Stimulated activated memory B cell treated with anti-CD40 and anti-IgM and Interleukin-4, amounts not matched to agents 10 μg/mL and 1 μg/mL and 100 μg/mL, for 72 hours (primary cell): Measurements from ENCODE around the gene FZR1.
"Not testable (repeated sequence)": the region's sequence is repeated elsewhere in the genome, so short reads cannot be mapped to it uniquely, and the experiment has no call there.

Experiments
- ATAC-seq: fragments of 150-1000 bp; cut with Tn5 transposase; 2 replicates; pipeline ENCODE4 v1.10.0; 2021
- H3K27ac Mint-ChIP-seq: one replicate; pipeline ENCODE4 v1.8.0; 2022; ENCODE audit warnings: mild to moderate bottlenecking, mixed read lengths
- H3K27me3 Mint-ChIP-seq: one replicate; pipeline ENCODE4 v1.8.0; 2022; ENCODE audit warnings: mixed read lengths
- H3K36me3 Mint-ChIP-seq: one replicate; pipeline ENCODE4 v1.8.0; 2022; ENCODE audit warnings: mixed read lengths
- H3K4me1 Mint-ChIP-seq: one replicate; pipeline ENCODE4 v1.8.0; 2022; ENCODE audit warnings: mixed read lengths
- H3K4me3 Mint-ChIP-seq: one replicate; pipeline ENCODE4 v1.8.0; 2022; ENCODE audit warnings: mild to moderate bottlenecking, moderate library complexity, mixed read lengths
- H3K9me3 Mint-ChIP-seq: one replicate; pipeline ENCODE4 v1.8.0; 2022; ENCODE audit warnings: mixed read lengths

Gene FZR1

DNA sequence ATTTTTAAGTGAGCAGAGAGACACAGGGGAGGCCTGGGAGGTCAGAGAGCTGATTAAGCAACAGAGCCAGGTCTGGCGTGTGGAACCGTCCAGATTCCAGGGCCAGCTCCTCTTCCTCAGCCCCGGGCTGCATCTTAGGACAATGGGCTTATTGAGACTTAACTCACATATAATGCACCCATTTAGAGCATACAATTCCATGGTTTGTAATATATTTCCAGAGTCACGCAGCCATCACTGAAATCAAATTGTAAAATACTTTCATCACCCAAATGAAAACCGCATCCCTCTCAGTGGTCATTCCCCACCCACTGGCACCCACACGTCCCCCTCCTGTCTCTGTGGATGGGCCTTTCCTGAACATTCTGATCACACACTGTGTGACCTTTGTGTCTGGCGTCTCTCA lies 64.5 kb downstream of the FZR1 start:
- no peak overlapping the region for H3K4me3 Mint-ChIP-seq
- no peaks in the 10 kb centered on the region for H3K9me3 Mint-ChIP-seq
- ATAC-seq = no peak
- no peaks in the 10 kb centered on the region for H3K27me3 Mint-ChIP-seq
- no peak overlapping the region for H3K27ac Mint-ChIP-seq
- H3K36me3 Mint-ChIP-seq = peaks cover 9% of the 10 kb centered on the region
- H3K4me1 Mint-ChIP-seq = peaks cover 30% of the 10 kb centered on the region

DNA sequence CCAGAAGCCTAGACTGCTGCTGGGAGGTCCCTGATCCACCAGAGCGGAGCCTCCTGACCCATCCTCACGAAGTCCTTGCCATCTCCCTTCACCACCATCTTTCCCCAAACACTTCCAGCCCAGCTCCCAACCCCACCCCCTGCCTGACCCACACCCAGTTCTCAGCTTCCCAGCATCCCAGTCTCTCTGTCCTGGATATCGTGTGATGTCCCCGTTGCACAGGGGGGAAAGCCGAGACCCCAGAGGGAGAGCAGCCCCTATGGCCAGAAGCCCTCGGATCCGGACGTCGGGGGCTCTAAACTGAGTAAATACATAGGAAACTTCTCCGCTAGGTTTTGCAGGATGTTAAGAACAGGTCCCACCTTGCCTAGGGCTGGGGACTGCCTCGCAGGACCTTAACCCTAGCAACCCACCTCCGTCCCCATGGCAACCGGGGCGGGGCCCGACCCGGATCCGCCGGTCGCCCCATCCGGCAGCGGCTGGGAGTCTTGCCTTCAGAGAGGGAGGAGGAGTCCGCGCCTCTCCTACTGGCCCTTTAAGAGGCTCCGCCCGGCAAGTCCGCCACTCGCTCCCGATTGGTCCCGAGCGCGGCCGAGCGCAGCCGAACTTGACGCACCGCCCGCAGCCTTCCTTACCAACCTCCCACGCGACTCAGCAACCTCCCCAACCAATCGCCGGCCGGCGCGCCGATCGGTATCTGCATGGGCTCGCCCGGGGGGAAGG lies 66.2 kb downstream of the FZR1 start:
- Mint-ChIP-seq H3K27ac (peak overlapping the region; percentile 38), H3K36me3 (peaks cover 21% of the 10 kb centered on the region), H3K4me3 (peak overlapping the region; percentile 77), H3K4me1 (peaks cover 30% of the 10 kb centered on the region), H3K27me3 (no peaks in the 10 kb centered on the region), H3K9me3 (no peaks in the 10 kb centered on the region)
- ATAC-seq = peak; percentile 98

DNA sequence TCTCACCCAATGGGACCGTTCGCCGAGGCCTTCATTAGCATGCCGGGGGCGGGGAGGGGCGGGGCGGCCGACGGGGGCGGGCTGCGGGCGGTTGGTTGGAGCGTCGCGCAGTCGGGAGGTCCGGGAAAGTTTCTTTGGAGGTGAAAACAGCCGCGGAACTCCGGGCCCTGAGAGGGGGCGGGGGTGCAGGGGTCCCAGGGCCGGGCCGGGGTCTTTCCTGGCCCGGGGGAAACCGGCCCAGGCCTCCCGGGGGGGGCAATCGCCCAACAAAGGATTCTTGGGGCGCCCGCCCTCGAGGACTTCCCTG lies 66.7 kb downstream of the FZR1 start, which contains the start of gene HMG20B:
Gene HMG20B (plus strand): TSS at position 90 of the 307 bp plus-strand sequence. CDS start 366 bp downstream, outside the sequence.
- peak within 1 kb of the TSS; percentile 60 for H3K27ac Mint-ChIP-seq
- H3K9me3 Mint-ChIP-seq = no peaks in the 10 kb centered on the region
- no peaks in the 10 kb centered on the region for H3K27me3 Mint-ChIP-seq
- no peak for ATAC-seq
- H3K36me3 Mint-ChIP-seq = peaks cover 21% of the 10 kb centered on the region
- H3K4me3 Mint-ChIP-seq = peak within 1 kb of the TSS; percentile 77
- peaks cover 30% of the 10 kb centered on the region for H3K4me1 Mint-ChIP-seq

DNA sequence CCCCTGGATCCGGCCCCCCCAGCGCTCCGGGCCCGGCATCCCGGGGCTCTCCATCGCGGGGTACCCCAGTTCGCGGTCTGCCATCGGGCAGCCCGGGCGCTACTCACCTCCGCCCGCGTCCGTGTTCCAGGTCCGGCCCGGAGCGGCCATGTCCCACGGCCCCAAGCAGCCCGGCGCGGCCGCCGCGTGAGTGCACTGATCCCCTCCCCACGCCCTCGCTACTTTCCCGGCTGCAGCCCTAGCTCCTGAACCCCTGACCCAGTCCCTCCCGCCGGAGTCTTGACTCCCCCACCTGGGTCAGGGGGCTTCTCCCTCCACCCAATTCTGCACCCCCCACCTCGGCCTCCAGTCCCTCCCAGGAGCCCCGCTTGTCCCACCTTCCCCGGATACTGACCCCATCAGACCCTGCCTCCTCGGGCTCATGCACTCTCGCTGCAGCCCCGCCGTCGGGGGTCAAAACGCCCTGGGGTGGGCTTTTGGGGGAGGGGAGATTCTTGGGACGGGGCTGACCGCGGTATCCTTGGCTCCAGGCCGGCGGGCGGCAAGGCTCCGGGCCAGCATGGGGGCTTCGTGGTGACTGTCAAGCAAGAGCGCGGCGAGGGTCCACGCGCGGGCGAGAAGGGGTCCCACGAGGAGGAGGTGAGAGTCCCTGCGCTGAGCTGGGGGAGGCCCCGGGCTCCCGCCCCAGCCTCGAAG lies 67.2 kb downstream of the FZR1 start:
- Mint-ChIP-seq H3K4me3 (peak overlapping the region; percentile 77), H3K4me1 (peaks cover 30% of the 10 kb centered on the region), H3K27ac (peak overlapping the region; percentile 60), H3K9me3 (no peaks in the 10 kb centered on the region), H3K36me3 (peaks cover 21% of the 10 kb centered on the region), H3K27me3 (no peaks in the 10 kb centered on the region)
- peak; percentile 14 for ATAC-seq

DNA sequence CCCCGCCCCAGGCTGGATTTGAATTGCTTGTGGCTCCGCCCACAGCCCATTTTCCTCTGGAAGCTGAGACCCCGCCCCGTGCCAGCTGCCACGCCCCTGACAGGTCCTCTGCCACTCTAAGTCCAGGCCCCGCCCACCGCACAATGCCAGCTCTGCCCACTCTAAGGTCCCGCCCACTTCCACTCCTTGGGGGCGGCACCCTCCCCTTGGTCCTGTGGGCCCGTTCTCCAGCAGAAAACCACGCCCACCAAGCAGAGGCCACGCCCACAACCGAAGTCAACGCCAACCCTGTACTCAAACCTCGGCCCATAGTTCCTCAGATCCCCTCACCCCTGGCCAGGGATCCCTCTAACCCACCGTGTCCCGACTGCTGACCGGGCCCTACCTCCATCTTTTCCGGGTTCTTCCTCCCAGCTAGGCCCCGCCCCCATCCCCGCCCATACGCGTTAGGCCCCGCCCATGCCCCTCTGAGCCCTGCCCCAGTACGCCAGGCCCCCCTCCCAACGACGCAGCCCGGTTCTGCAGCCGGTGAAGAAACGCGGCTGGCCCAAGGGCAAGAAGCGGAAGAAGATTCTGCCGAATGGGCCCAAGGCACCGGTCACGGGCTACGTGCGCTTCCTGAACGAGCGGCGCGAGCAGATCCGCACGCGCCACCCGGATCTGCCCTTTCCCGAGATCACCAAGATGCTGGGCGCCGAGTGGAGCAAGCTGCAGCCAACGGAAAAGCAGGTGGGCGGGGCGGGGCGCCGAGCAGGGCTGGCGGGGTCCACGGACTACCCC lies 67.9 kb downstream of the FZR1 start:
- peak; percentile 27 for ATAC-seq
- Mint-ChIP-seq H3K9me3 (no peaks in the 10 kb centered on the region), H3K4me1 (peaks cover 30% of the 10 kb centered on the region), H3K27me3 (no peaks in the 10 kb centered on the region), H3K4me3 (peak overlapping the region; percentile 77), H3K27ac (peak overlapping the region; percentile 60), H3K36me3 (peaks cover 27% of the 10 kb centered on the region)

DNA sequence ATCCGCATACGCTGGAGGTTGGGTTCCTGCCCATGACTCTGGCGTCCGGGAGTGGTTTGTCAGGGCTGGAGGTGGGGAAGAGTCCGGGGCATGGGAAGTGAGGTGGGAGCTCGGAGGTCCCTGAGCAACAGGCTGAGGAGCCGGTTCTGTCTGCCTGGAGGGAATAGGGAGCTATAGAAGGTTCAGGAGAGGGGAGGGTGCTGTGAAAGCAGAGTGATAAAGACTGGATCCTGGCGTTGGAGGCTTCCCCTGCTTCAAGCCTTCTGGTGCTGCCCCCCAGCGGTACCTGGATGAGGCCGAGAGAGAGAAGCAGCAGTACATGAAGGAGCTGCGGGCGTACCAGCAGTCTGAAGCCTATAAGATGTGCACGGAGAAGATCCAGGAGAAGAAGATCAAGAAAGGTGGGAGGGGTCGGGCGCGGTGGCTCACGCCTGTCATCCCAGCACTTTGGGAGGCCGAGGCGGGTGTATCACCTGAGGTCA lies 69.2 kb downstream of the FZR1 start:
- H3K27ac Mint-ChIP-seq = no peak overlapping the region
- no peaks in the 10 kb centered on the region for H3K27me3 Mint-ChIP-seq
- no peak overlapping the region for H3K4me3 Mint-ChIP-seq
- H3K9me3 Mint-ChIP-seq = no peaks in the 10 kb centered on the region
- H3K4me1 Mint-ChIP-seq = peaks cover 30% of the 10 kb centered on the region
- H3K36me3 Mint-ChIP-seq = peaks cover 27% of the 10 kb centered on the region
- ATAC-seq = no peak

DNA sequence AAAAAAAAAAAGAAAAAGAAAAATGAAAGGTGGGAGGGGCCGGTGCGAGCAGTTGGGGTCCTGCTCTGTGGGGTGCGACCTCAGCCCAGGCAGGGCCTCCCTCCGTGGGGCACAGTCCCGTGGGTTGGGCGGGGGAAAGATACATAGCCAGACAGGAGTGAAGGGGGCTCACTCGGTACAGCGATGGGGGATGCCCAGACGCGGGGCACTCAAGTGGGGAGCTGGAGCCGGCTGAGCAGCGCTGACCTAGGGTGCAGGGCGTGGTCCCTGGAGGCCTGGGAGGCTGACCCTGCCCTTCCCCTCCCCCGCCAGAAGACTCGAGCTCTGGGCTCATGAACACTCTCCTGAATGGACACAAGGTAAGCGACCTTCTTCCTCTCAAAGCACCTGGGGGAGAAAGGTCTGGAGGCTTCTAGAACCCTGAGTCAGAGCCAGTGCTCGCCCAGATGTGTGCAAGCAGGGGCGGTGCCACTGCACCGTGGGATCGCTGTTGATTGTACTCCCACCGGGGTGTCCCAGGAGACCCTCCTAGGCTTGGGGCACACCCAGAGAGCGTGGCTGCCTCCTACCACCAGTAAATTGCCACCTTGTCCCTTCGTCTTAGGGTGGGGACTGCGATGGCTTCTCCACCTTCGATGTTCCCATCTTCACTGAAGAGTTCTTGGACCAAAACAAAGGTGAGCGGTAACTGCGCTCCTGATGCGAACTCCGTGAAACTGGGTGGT lies 70.0 kb downstream of the FZR1 start:
- Mint-ChIP-seq H3K27me3 (no peaks in the 10 kb centered on the region), H3K4me1 (peaks cover 30% of the 10 kb centered on the region), H3K9me3 (no peaks in the 10 kb centered on the region), H3K36me3 (peaks cover 27% of the 10 kb centered on the region), H3K27ac (no peak overlapping the region), H3K4me3 (peak overlapping the region; percentile 63)
- no peak for ATAC-seq

DNA sequence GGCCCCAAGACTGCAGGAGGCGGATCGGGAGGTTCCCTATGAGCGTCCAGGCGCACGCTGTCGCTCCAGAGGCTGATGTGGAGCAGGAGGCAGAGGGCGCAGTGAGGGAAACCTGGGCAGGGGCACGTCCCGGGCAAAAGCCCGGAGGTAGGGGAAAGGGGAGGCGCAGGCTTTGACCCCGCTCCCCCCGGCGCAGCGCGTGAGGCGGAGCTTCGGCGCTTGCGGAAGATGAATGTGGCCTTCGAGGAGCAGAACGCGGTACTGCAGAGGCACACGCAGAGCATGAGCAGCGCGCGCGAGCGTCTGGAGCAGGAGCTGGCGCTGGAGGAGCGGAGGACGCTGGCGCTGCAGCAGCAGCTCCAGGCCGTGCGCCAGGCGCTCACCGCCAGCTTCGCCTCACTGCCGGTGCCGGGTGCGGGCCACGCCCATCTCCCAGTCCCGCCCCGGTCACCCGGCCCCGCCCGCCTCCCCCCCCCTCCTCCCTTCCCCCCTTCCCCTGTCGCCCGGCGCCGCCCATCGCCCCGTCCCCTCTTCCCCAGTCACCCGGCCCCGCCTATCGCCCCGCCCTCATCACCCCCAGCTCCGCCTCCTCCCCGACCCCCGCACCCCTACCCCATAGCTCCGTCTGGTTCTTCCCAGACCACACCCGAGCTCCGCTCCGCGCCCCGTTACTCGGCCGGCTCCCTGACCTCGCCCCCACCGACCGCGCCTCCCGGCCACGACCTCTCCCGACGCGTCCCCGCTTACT lies 70.8 kb downstream of the FZR1 start:
- Mint-ChIP-seq H3K27ac (no peak overlapping the region), H3K27me3 (no peaks in the 10 kb centered on the region), H3K4me3 (peak overlapping the region; percentile 63), H3K36me3 (peaks cover 27% of the 10 kb centered on the region), H3K9me3 (no peaks in the 10 kb centered on the region), H3K4me1 (peaks cover 24% of the 10 kb centered on the region)
- no peak for ATAC-seq

DNA sequence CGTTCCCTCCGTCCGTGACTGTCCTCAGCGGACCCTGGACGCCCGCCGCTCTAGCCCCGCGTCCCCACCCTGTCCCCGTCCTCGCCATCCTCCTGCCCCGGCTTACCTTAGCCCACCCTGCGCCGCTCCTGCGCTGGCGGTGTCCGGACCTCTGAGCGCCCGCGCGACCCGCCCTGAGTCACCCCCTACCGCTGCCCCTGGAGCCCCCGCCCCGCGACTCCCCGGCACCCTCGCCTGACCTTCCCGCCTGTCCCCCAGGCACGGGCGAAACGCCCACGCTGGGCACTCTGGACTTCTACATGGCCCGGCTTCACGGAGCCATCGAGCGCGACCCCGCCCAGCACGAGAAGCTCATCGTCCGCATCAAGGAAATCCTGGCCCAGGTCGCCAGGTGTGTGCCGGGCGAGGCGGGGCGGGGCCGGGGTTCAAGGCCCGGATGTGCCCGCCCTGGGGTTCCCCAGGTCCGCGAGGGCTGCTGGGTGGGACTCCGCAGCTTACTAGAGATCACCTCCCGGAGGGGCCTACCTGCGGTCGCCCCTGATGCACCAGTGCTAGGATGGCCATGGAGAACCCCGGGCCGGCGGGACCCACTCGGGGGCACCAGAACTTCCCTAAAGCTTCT lies 71.7 kb downstream of the FZR1 start:
- Mint-ChIP-seq H3K27ac (no peak overlapping the region), H3K36me3 (peaks cover 27% of the 10 kb centered on the region), H3K4me3 (no peak overlapping the region), H3K9me3 (no peaks in the 10 kb centered on the region), H3K4me1 (peaks cover 19% of the 10 kb centered on the region), H3K27me3 (no peaks in the 10 kb centered on the region)
- ATAC-seq = peak; percentile 1

DNA sequence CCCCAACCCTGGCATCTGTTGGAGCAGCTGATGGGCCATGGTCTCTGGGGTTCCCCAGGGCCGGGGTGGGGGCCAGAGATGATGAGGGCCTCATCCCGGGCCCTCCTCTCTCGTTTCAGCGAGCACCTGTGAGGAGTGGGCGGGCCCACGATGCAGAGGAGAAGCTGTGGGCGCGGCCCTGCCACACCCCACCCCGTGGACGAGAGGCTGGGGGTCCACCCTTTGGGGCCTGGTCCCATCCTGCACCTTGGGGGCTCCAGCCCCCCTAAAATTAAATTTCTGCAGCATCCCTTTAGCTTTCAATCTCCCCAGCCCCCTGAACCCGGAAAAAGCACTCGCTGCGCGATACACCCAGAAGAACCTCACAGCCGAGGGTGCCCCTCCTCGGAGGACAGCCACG lies 72.3 kb downstream of the FZR1 start:
- Mint-ChIP-seq H3K36me3 (peaks cover 27% of the 10 kb centered on the region), H3K9me3 (no peaks in the 10 kb centered on the region), H3K27me3 (no peaks in the 10 kb centered on the region), H3K27ac (no peak overlapping the region), H3K4me3 (no peak overlapping the region), H3K4me1 (peaks cover 17% of the 10 kb centered on the region)
- ATAC-seq = no peak

DNA sequence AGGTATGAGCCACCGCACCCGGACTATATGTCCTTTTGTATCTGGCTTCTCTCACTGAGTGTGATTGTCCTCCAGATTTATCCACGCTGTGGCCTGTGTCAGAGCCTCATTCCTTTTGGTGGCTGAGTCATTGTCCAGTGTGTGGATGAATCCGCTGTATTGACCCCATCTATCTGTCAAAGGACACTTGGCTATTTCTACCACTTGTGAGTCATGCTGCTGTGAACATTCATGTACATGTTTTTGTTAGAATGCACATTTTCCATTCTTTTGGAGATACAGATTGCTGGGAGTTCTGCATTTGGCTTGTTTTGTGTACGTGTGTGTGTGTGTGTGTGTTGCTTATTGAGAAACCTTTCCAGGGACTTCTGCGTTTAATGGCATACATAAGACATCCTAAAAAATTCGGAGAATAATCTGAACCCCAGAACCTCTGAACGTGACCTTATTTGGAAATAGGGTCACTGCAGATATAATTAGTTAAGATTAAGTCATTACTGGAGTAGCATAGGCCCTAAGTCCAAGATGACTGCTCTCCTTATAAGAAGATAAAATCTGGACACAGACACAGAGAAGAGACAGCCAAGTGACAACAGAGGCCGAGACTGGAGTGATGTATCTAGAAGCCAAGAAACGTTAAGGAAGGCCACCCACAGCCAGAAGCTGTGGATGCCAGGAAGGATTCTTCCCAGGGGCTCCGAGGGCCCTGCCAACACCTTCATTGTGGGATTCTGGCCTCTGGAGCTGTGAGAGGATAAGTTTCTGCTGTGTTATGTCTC lies 74.2 kb downstream of the FZR1 start:
- Mint-ChIP-seq H3K4me1 (peaks cover 3% of the 10 kb centered on the region), H3K36me3 (peaks cover 20% of the 10 kb centered on the region), H3K27ac (no peak overlapping the region), H3K9me3 (no peaks in the 10 kb centered on the region), H3K27me3 (no peaks in the 10 kb centered on the region), H3K4me3 (no peak overlapping the region)
- ATAC-seq = no peak

DNA sequence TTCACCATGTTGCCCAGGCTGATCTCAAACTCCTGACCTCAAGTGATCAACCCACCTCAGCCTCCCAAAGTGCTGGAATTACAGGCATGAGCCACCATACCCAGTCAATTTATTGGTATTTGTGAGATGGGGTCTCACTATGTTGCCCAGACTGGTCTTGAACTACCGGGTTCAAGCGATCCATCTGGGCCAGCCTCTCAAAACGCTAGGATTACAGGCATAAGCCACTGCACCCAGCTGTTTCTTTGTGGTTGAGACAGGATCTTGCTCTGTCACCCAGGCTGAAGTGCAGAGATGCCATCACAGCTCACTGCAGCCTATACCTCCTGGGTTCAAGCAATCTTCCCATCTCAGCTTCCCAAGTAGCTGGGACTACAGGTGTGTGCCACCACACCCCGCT lies 75.7 kb downstream of the FZR1 start:
- H3K4me3 Mint-ChIP-seq, H3K4me1 Mint-ChIP-seq, H3K9me3 Mint-ChIP-seq, H3K27ac Mint-ChIP-seq, H3K27me3 Mint-ChIP-seq, ATAC-seq, H3K36me3 Mint-ChIP-seq: not testable (repeated sequence)

DNA sequence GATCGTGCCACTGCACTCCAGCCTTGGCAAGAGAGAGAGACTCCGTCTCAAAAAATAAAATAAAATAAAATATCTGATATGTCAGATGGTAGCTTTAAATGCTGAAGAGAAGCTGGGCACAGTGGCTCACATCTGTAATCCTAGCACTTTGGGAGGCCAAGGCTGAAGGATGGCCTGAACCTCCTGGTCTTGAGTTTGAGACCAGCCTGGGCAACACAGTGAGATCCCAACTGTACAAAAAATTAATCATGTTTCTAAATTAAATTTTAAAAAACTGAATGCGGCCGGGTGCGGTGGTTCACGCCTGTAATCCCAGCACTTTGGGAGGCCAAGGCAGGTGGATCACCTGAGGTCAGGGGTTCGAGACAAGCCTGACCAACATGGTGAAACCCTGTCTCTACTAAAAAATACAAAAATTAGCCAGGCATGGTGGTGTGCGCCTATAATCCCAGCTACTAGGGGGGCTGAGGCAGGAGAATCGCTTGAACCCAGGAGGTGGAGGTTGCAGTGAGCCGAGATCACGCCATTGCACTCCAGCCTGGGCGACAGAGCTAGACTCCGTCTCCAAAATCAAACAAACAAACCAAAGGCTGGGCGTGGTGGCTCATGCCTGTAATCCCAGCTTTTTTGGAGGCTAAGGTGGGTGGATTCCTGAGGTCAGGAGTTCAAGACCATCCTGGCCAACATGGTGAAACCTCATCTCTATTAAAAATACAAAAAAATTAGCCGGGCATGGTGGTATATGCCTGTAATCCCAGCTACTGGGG lies 78.1 kb downstream of the FZR1 start:
- not testable (repeated sequence) for H3K36me3 Mint-ChIP-seq, H3K4me1 Mint-ChIP-seq, ATAC-seq, H3K9me3 Mint-ChIP-seq, H3K27ac Mint-ChIP-seq, H3K27me3 Mint-ChIP-seq, H3K4me3 Mint-ChIP-seq
